ENCODE data around the gene SLTM. TPM values are rescaled to one million over a fixed set of nuclear protein-coding genes. Genes with fewer than 3 reads are reported as not detected.

Gene SLTM
- total and polyA plus RNA-seq, 2 donors from 2014 or later: 30.5 to 93.5 TPM

DNA sequence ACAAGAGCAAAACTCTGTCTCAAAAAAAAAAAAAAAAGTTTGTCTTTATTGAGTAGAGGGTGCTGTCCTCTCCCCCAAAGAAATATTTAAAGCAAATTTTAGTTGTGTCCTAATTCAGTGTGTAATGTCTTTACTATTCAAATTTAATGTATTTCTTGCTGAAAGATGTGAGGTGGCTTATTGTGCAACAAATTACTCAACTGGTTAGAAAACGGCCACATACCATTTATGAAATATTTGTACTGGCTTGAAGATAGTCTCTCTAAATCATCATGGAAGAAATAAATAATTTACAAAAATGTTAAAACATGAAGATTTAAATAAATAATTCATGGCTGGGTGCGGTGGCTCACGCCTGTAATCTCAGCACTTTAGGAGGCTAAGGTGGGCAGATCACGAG is 63.0 kb downstream of the SLTM start:
- Histone ChIP-seq H3K4me1 (ENCODE audit: control insufficient read depth in 2 of 3, insufficient read depth in 2 of 3, low read depth in 1 of 3, low read length in 3 of 3) (no peaks in the 10 kb centered on the region), H3K27ac (ENCODE audit: low read depth in 2 of 2, low read length in 2 of 2) (no peak overlapping the region), H3K4me3 (ENCODE audit: low read length in 3 of 3) (no peak overlapping the region), H3K27me3 (ENCODE audit: control insufficient read depth, insufficient read depth, low read length) (no peaks in the 10 kb centered on the region), H3K9me3 (ENCODE audit: control insufficient read depth in 2 of 3, insufficient read depth in 1 of 3, low read length in 3 of 3) (no peaks in the 10 kb centered on the region), H3K36me3 (ENCODE audit: control insufficient read depth in 2 of 3, insufficient read depth in 3 of 3, low read length in 3 of 3) (no peaks in the 10 kb centered on the region), H3K9ac (ENCODE audit: low read length in 3 of 3) (no peak overlapping the region)
- no peak for FAIRE-seq
- TF ChIP-seq, protein P1, sequence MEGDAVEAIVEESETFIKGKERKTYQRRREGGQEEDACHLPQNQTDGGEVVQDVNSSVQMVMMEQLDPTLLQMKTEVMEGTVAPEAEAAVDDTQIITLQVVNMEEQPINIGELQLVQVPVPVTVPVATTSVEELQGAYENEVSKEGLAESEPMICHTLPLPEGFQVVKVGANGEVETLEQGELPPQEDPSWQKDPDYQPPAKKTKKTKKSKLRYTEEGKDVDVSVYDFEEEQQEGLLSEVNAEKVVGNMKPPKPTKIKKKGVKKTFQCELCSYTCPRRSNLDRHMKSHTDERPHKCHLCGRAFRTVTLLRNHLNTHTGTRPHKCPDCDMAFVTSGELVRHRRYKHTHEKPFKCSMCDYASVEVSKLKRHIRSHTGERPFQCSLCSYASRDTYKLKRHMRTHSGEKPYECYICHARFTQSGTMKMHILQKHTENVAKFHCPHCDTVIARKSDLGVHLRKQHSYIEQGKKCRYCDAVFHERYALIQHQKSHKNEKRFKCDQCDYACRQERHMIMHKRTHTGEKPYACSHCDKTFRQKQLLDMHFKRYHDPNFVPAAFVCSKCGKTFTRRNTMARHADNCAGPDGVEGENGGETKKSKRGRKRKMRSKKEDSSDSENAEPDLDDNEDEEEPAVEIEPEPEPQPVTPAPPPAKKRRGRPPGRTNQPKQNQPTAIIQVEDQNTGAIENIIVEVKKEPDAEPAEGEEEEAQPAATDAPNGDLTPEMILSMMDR (IDR thresholded peaks at IDR 0.05; ENCODE audit: borderline replicate concordance, extremely low read depth, insufficient read depth): no peak
- intact Hi-C loops (cut with DNase I): no loop called here
- no peak for DNase-seq

DNA sequence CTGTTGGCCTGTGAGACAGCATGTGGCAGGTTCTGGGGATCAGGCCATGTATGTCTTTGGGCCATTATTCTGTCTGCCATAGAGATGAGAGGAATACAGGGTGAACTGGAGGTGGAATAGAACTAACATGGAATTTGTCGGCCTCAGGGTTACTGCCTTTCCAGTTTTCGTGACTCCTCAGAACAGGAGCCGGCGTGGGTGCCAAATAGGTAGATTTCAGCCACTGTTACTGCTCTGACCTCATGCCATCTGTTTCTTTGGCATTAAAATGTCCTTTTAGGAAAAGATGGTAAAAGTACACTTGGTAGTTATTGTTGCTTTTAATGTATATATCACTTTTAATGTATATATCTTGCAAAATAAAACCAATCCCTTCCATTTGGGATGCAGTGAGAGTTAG is 65.6 kb downstream of the SLTM start:
- H3K9ac ChIP-seq (ENCODE audit: low read length in 3 of 3): no peak overlapping the region

DNA sequence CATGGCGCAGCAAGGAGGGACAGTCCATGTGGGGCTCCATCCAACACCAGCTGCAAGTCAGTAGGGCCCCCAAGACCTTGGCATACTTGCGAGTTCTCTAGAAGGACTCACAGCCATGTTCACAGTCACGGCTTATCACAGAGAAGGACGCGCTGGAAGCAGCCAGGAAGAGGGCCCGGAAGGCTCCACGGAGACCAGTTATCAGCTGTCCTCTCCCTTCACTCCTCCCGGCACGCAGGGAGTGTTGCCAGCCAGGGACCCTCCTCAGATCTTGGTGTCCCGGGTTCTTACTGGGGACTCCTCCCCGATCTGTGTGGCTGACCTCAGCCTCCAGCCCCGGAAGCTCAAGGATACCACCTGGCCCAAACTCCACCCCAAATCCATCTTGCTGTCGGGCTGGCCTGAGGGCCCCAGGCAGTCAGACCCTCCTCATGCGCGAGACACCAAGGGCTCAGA is 68.0 kb downstream of the SLTM start:
- intact Hi-C loops (cut with DNase I): no loop called here
- no peaks in the 10 kb centered on the region for H3K27me3 ChIP-seq (ENCODE audit: control insufficient read depth, insufficient read depth, low read length)
- no peak for FAIRE-seq
- no peaks in the 10 kb centered on the region for H3K36me3 ChIP-seq (ENCODE audit: control insufficient read depth in 2 of 3, insufficient read depth in 3 of 3, low read length in 3 of 3)
- H3K4me3 ChIP-seq (ENCODE audit: low read length in 3 of 3): peak overlapping the region in 2 of 3 donors; percentile 12 to 57
- H3K4me1 ChIP-seq (ENCODE audit: control insufficient read depth in 2 of 3, insufficient read depth in 2 of 3, low read depth in 1 of 3, low read length in 3 of 3): peaks cover 0 to 4% (median 0%) of the 10 kb centered on the region in 3 donors
- H3K9ac ChIP-seq (ENCODE audit: low read length in 3 of 3): peak overlapping the region in 1 of 3 donors; percentile 46
- H3K9me3 ChIP-seq (ENCODE audit: control insufficient read depth in 2 of 3, insufficient read depth in 1 of 3, low read length in 3 of 3): no peaks in the 10 kb centered on the region
- DNase-seq: peak in 1 of 5 donors; percentile 42
- TF ChIP-seq, protein P1 (IDR thresholded peaks at IDR 0.05; ENCODE audit: borderline replicate concordance, extremely low read depth, insufficient read depth): no peak
- no peak overlapping the region for H3K27ac ChIP-seq (ENCODE audit: low read depth in 2 of 2, low read length in 2 of 2)

More for the DNA sequence above, 65.6 kb downstream of the SLTM start:
- no peaks in the 10 kb centered on the region for H3K36me3 ChIP-seq (ENCODE audit: control insufficient read depth in 2 of 3, insufficient read depth in 3 of 3, low read length in 3 of 3)
- DNase-seq: no peak
- H3K4me3 ChIP-seq (ENCODE audit: low read length in 3 of 3): no peak overlapping the region
- FAIRE-seq: no peak
- intact Hi-C loops (cut with DNase I): no loop called here
- TF ChIP-seq, protein P1 (IDR thresholded peaks at IDR 0.05; ENCODE audit: borderline replicate concordance, extremely low read depth, insufficient read depth): no peak
- no peaks in the 10 kb centered on the region for H3K9me3 ChIP-seq (ENCODE audit: control insufficient read depth in 2 of 3, insufficient read depth in 1 of 3, low read length in 3 of 3)
- H3K27me3 ChIP-seq (ENCODE audit: control insufficient read depth, insufficient read depth, low read length): no peaks in the 10 kb centered on the region
- H3K4me1 ChIP-seq (ENCODE audit: control insufficient read depth in 2 of 3, insufficient read depth in 2 of 3, low read depth in 1 of 3, low read length in 3 of 3): peaks cover 0 to 4% (median 0%) of the 10 kb centered on the region in 3 donors
- H3K27ac ChIP-seq (ENCODE audit: low read depth in 2 of 2, low read length in 2 of 2): no peak overlapping the region
